Neural progenitor cell (in vitro differentiated cells): ENCODE data around the gene ZNF496.

ENCODE experiments used
- CTCF ChIP-seq: fragments of 200-600 bp; sonication (generic); IDR thresholded peaks from 2 replicates; pipeline ENCODE4 v1.5.1; 2017; ENCODE audit warnings: antibody characterized with exemption, mild to moderate bottlenecking
- EZH2phosphoT487 ChIP-seq: fragments of 200-600 bp; sonication (generic); IDR thresholded peaks from 2 replicates; pipeline ENCODE4 v1.6.1; 2017; ENCODE audit warnings: antibody characterized with exemption

- TF ChIP-seq CTCF (no peak), EZH2phosphoT487 (no peak)
Observed at GRCh38 chr1:247378334-247379073, 46.8 kb upstream of the ZNF496 start.
